Neural cell (in vitro differentiated cells): Measurements from ENCODE around the gene EFEMP2. TPM values are rescaled to one million over a fixed set of nuclear protein-coding genes. Genes with fewer than 3 reads are reported as not detected.

Experiments
- H2AFZ ChIP-seq: fragments of 200-600, 300-800 bp; sonication (generic), shearing (Covaris generic); 2 replicates; pipeline ENCODE4 v1.6.0; 2014; ENCODE audit warnings: low read depth, mild to moderate bottlenecking, antibody characterized with exemption, low read length, moderate library complexity
- H3F3A ChIP-seq: fragments of 200-600 bp; shearing (Covaris generic); 2 replicates; pipeline ENCODE4 v1.6.1; 2016; ENCODE audit warnings: mild to moderate bottlenecking, moderate library complexity, mixed read lengths, antibody characterized with exemption, low read length; ENCODE audit not compliant: insufficient read depth, poor library complexity, severe bottlenecking
- H3K27ac ChIP-seq: fragments of 200-600, 300-800 bp; sonication (generic), shearing (Covaris generic); 2 replicates; pipeline ENCODE4 v1.5.1; 2014; ENCODE audit warnings: mild to moderate bottlenecking, low read length, moderate library complexity
- H3K27me3 ChIP-seq: fragments of 300-800, 200-600 bp; sonication (generic), shearing (Covaris generic); 2 replicates; pipeline ENCODE4 v1.6.0; 2014; ENCODE audit warnings: mild to moderate bottlenecking, low read depth, low read length, moderate library complexity; ENCODE audit not compliant: insufficient read depth
- H3K36me3 ChIP-seq: fragments of 300-800, 200-600 bp; sonication (generic), shearing (Covaris generic); 2 replicates; pipeline ENCODE4 v1.5.1; 2014; ENCODE audit warnings: mild to moderate bottlenecking, antibody characterized with exemption, low read length, moderate library complexity; ENCODE audit not compliant: insufficient read depth
- H3K4me2 ChIP-seq: fragments of 300-800, 200-600 bp; sonication (generic), shearing (Covaris generic); 2 replicates; pipeline ENCODE4 v1.6.0; 2014; ENCODE audit warnings: mild to moderate bottlenecking, low read length
- H3K4me3 ChIP-seq: fragments of 300-800, 200-600 bp; sonication (generic), shearing (Covaris generic); 2 replicates; pipeline ENCODE4 v1.5.1; 2014; ENCODE audit warnings: mild to moderate bottlenecking, low read length, moderate library complexity
- H3K79me2 ChIP-seq: fragments of 200-600 bp; shearing (Covaris generic); replicated peaks from 2 replicates; pipeline ENCODE4 v1.6.0; 2014; ENCODE audit warnings: mild to moderate bottlenecking, low read length, moderate library complexity; ENCODE audit not compliant: insufficient read depth
- H3K9ac ChIP-seq: fragments of 300-800, 200-600 bp; sonication (generic), shearing (Covaris generic); 2 replicates; pipeline ENCODE4 v1.6.1; 2016; ENCODE audit warnings: mild to moderate bottlenecking, low read length, mixed read lengths
- H3K9me2 ChIP-seq: fragments of 200-600 bp; shearing (Covaris generic); 2 replicates; pipeline ENCODE4 v1.6.1; 2016; ENCODE audit warnings: mild to moderate bottlenecking, low read length, mixed read lengths; ENCODE audit not compliant: insufficient read depth
- H3K9me3 ChIP-seq: fragments of 200-600, 300-800 bp; sonication (generic), shearing (Covaris generic); 2 replicates; pipeline ENCODE4 v1.6.1; 2016; ENCODE audit warnings: mild to moderate bottlenecking, mixed run types, low read length, moderate library complexity, mixed read lengths
- H4K20me1 ChIP-seq: fragments of 200-600 bp; shearing (Covaris generic); 2 replicates; pipeline ENCODE4 v1.6.1; 2016; ENCODE audit warnings: mild to moderate bottlenecking, mixed run types; ENCODE audit not compliant: insufficient read depth
- EP300 ChIP-seq: fragments of 450-650 bp; conservative IDR thresholded peaks from 2 replicates; pipeline ENCODE4 v1.6.1; 2014; ENCODE audit warnings: antibody characterized with exemption, mild to moderate bottlenecking, moderate library complexity; ENCODE audit not compliant: poor library complexity, severe bottlenecking
- EZH2 ChIP-seq: fragments of 200-600, 300-800 bp; shearing (Covaris generic), sonication (generic); IDR thresholded peaks from 2 replicates; pipeline ENCODE4 v1.6.1; 2014; ENCODE audit warnings: antibody characterized with exemption, low read length, borderline replicate concordance, mild to moderate bottlenecking; ENCODE audit not compliant: insufficient read depth, poor library complexity, severe bottlenecking
- MXI1 ChIP-seq: fragments of 450-650 bp; conservative IDR thresholded peaks from 2 replicates; pipeline ENCODE4 v1.6.1; 2014; ENCODE audit warnings: antibody characterized with exemption, mild to moderate bottlenecking; ENCODE audit not compliant: poor library complexity, severe bottlenecking
- POLR2AphosphoS5 ChIP-seq: IDR thresholded peaks from 2 replicates; pipeline ENCODE4 v1.6.1; 2012
- REST ChIP-seq: IDR thresholded peaks from 2 replicates; pipeline ENCODE4 v1.6.1; 2012; ENCODE audit warnings: borderline replicate concordance
- TAF1 ChIP-seq: IDR thresholded peaks from 2 replicates; pipeline ENCODE4 v1.6.1; 2012; ENCODE audit warnings: low read depth
- polyA plus RNA-seq: library from polyadenylated mRNA; depleted of rRNA; stranded (reverse); fragments of >200 nt; gene quantifications from 2 replicates; pipeline ENCODE4 v1.2.3, GENCODE V29; 2014

The EFEMP2 gene
- polyA plus RNA-seq, 1 donor from 2014 or later = 0.67 TPM

- no peaks in the 10 kb centered on the region for H3K9me2 ChIP-seq
- H3K4me2 ChIP-seq = no peak within 1 kb of the TSS
- H3K9ac ChIP-seq = no peak within 1 kb of the TSS
- no peaks in the 10 kb centered on the region for H3F3A ChIP-seq
- H3K9me3 ChIP-seq = no peaks in the 10 kb centered on the region
- no peaks in the 10 kb centered on the region for H3K36me3 ChIP-seq
- no peak within 1 kb of the TSS for H2AFZ ChIP-seq
- peak within 1 kb of the TSS; percentile 67 for H3K4me3 ChIP-seq
- TF ChIP-seq EP300 (no peak), MXI1 (no peak), EZH2 (peak; percentile 57)
- no peaks in the 10 kb centered on the region for H3K79me2 ChIP-seq
- H3K27ac ChIP-seq = no peak within 1 kb of the TSS
- H4K20me1 ChIP-seq = no peaks in the 10 kb centered on the region
- H3K27me3 ChIP-seq = peaks cover 63% of the 10 kb centered on the region
Observed at GRCh38 chr11:65900125-65900898, 27.7 kb upstream of the EFEMP2 start, which contains the start of gene FOSL1. Gene FOSL1 (minus strand): TSS chr11:65900388. CDS start chr11:65900339, 49 bp downstream.

- no peaks in the 10 kb centered on the region for H3K36me3 ChIP-seq
- H3K9me3 ChIP-seq = no peaks in the 10 kb centered on the region
- H3F3A ChIP-seq = no peaks in the 10 kb centered on the region
- no peaks in the 10 kb centered on the region for H3K9me2 ChIP-seq
- H3K27ac ChIP-seq = no peak overlapping the region
- H3K4me2 ChIP-seq = no peak overlapping the region
- peak overlapping the region; percentile 67 for H3K4me3 ChIP-seq
- H3K27me3 ChIP-seq = peaks cover 63% of the 10 kb centered on the region
- no peak overlapping the region for H3K9ac ChIP-seq
- no peaks in the 10 kb centered on the region for H3K79me2 ChIP-seq
- H4K20me1 ChIP-seq = no peaks in the 10 kb centered on the region
- no peak overlapping the region for H2AFZ ChIP-seq
- TF ChIP-seq EZH2 = peak; percentile 23
- TF ChIP-seq TAF1 = no peak
- TF ChIP-seq REST = no peak
Observed at GRCh38 chr11:65899356-65900124, 26.9 kb upstream of the EFEMP2 start.

GRCh38 chr11:65898656-65899355 lies 26.2 kb upstream of the EFEMP2 start:
- H3K79me2 ChIP-seq = no peaks in the 10 kb centered on the region
- no peak overlapping the region for H3K9ac ChIP-seq
- H3F3A ChIP-seq = no peaks in the 10 kb centered on the region
- no peaks in the 10 kb centered on the region for H3K9me2 ChIP-seq
- no peak overlapping the region for H3K27ac ChIP-seq
- H3K9me3 ChIP-seq = no peaks in the 10 kb centered on the region
- H3K27me3 ChIP-seq = peaks cover 60% of the 10 kb centered on the region
- H3K4me2 ChIP-seq = no peak overlapping the region
- no peak overlapping the region for H2AFZ ChIP-seq
- no peaks in the 10 kb centered on the region for H4K20me1 ChIP-seq
- no peaks in the 10 kb centered on the region for H3K36me3 ChIP-seq
- no peak overlapping the region for H3K4me3 ChIP-seq
- TF ChIP-seq EZH2 (peak; percentile 8), POLR2AphosphoS5 (no peak), EP300 (no peak)
